AG10803 (cell line): ENCODE results near the gene LRP1.

ENCODE experiments used
- DNase-seq: peaks from one replicate; pipeline ENCODE4 v3.0.0; 2010; ENCODE audit warnings: low read depth
- H3K4me3 ChIP-seq: 2 replicates; pipeline ENCODE4 v1.5.1; 2011; ENCODE audit warnings: mild to moderate bottlenecking, low read length, control low read depth
- TF ChIP-seq, protein P1 (sequence below): conservative IDR thresholded peaks from 2 replicates; pipeline ENCODE4 v1.5.1; 2011; ENCODE audit warnings: mild to moderate bottlenecking, low read length, control low read depth, inconsistent platforms

Gene LRP1

DNA sequence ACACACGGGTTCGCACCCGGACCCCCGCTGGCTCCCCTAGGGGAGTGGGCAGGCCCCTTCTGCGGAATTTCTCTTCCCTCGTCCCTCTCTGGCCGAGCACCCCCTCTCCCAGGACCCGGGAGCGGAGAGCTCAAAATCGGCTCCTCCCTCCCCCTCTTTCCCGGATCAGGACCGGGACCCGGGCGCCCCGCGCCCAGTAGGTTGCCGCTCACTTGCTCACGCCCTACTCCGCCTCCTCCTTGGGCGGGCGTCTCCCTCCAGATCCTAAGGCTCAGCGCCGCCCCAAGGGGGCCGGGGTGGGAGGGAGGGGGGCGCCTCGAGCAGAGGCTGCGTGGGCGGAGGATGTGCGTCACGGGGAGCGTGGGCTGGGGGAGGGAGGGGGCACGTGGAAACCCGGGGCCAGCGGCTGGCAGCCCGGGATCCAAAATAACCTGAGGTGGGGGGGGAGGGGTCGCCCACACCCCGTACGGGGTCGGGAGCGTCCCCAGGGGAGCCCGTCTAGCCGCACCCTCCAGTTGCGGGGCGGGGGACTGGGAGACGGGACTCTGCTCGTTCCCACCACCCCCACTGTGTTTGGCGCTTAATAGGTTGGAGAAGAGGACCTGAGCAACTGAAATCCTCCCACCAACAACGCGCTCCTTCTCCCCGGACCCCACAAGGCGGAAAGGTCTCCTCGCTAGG lies 41.1 kb upstream of the LRP1 start:
- TF ChIP-seq, protein P1, sequence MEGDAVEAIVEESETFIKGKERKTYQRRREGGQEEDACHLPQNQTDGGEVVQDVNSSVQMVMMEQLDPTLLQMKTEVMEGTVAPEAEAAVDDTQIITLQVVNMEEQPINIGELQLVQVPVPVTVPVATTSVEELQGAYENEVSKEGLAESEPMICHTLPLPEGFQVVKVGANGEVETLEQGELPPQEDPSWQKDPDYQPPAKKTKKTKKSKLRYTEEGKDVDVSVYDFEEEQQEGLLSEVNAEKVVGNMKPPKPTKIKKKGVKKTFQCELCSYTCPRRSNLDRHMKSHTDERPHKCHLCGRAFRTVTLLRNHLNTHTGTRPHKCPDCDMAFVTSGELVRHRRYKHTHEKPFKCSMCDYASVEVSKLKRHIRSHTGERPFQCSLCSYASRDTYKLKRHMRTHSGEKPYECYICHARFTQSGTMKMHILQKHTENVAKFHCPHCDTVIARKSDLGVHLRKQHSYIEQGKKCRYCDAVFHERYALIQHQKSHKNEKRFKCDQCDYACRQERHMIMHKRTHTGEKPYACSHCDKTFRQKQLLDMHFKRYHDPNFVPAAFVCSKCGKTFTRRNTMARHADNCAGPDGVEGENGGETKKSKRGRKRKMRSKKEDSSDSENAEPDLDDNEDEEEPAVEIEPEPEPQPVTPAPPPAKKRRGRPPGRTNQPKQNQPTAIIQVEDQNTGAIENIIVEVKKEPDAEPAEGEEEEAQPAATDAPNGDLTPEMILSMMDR = no peak
- peak; percentile 89 for DNase-seq
- peak overlapping the region; percentile 79 for H3K4me3 ChIP-seq

DNA sequence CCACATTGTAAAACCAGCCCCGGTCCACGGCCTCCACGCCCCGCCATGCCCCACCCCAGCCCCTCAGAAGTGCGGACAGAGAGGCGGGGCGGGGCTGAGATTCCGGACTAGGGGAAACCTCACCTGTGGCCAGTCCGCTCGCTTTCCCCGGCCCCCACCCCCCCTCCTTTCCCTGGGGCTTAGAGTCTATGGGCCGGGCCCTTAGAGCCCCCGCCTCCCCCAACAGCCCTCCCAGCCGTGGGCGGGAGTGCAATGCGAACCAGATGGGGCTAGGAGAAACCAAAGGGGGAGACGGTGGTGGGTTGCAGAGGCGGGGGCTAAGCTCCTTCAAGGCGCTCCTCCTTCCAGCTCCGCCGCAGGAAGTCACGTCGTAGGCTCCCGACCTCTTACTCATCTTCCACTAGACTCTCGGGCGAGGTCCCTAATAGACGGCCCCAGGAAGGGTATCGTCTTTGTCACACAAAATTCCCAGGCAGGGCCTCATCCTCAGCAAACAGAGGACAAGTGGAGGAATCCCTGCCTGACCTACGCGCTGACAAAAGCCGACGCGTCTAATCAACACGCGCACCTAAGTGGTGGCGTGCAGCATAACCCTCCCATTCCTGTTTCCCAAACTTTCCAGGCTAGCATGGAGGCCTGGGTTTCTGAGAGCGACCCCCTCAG lies 40.5 kb upstream of the LRP1 start:
- TF ChIP-seq, protein P1 = no peak
- peak; percentile 96 for DNase-seq
- H3K4me3 ChIP-seq = peak overlapping the region; percentile 79

DNA sequence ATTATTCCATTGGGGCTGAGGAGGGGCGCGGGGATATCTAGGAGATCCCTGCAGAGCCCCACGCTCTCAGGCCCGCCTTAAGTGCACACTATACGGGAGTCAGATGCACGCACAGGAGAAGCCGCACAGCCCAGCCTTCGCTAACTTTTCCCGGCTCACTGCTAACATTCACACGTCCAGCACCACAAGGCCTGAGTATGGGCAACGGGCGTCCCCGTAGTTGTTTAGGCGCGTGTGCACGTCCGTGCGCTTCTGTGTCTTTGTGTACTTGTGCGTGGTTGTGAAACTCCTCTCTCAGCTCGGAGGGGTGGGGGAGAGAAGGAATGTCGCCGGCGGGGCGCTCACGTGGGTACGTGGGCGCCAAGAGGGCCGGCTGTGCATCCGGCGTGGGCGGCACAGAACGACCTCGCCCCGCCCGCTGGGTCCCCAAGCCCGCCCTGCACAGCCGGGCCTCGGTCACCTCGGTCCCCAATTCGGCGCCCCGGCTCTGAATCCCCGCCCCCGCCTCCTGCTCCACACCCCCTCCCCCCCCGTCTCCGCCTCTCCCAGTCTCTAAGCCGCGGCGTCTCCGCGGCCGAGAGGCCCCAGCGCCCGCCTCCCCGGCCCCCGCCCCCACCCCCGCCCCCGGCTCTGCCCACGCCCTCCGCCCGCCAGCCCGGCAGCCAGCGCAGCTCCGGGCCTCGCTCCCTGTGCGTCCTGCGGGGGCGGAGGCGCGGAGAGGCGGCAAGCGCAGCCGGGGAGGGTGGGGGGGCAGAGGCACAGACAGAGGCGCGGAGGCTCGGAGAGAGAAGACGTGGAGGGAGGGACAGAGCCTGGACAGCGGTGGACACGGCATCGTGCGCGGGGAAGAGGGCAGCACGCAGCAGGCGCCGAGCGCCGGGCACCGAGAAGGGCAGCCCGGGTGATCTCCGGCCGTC lies 39.7 kb upstream of the LRP1 start, which contains the start of gene NAB2:
TSS of gene NAB2 (plus strand) at position 761 of the 917 bp plus-strand sequence. CDS start 158 bp downstream, outside the sequence.
- H3K4me3 ChIP-seq = peak within 1 kb of the TSS; percentile 90
- peak; percentile 98 for DNase-seq
- TF ChIP-seq, protein P1 = no peak

DNA sequence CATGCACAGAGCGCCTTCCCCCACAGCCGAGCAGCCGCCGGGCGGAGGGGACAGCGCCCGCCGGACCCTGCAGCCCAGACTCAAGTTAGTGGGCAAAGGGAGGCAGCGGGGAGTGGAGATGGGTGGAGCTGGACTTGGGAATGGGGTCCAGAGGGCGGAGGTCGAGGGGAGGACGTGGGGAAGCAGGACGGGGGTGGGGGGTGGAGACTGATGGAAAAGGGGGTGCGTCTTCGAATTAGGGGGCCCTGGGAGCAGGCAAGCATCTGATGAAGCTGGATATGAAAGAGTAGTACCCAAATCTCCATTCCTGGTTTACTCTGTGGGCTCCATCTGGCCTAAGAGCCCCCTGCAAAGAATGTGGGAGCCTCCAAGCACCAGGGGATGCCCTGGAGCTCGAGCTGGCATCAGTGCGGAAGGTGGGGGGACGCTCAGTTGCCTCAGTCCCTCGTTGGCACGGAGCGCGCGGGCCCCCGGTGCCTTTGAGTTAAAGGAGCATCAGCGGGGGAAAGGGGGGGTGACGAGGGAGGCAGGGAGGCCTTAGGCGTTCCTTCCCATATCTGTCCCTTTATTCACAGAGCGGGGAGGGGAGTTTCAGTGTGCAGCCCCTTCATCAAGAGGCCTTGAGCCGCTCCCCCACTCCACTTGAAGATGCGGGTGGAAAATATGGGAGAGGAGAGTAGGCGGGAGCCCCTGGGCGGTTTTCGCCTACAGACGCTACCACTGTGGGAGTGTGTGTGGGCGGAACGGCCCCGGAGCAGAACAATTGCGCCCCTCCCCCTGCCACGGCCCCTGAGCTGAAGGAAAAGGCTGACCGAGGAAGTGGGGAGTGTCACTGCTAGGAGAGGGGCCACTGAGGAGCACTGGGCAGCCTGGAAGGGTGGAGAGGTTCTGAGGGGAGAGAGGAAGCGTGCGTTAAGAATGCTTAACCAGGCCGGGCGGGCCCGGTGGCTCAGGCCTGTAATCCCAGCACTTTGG lies 38.7 kb upstream of the LRP1 start:
- peak; percentile 49 for DNase-seq
- TF ChIP-seq, protein P1 = no peak
- peak overlapping the region; percentile 90 for H3K4me3 ChIP-seq

DNA sequence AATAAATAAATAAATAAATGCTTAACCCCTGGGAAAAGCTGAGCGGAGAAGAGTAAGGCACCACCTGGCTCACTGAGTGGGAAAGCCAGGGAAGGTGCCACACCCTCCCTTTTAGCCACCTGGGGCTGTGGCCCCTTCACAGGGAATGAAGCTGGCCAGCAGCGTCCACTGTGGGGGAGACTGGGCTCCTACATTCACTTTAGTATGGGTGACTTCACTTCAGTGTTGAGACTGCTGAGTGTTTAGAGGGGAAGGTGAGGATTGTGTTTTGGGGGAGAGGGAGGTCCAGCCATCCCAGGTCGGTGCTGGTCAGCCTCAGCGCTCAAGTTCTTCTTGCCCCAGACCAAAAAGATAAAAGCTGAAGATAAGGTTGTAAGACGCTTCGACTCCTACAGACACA lies 37.8 kb upstream of the LRP1 start:
- H3K4me3 ChIP-seq = peak overlapping the region; percentile 90

More for the DNA sequence above, 37.8 kb upstream of the LRP1 start:
- no peak for DNase-seq
- TF ChIP-seq, protein P1 = no peak
